Omental fat pad (tissue), 4 donors: ENCODE data around the gene FBXO41. TPM values are rescaled to one million over a fixed set of nuclear protein-coding genes. Genes with fewer than 3 reads are reported as not detected.

Source experiments
- ATAC-seq: fragments of 150-250 bp; one replicate; pipeline ENCODE4 v1.9.1; 2016; ENCODE audit warnings: mild to moderate bottlenecking, moderate library complexity; ENCODE audit not compliant: low FRiP score
- DNase-seq: peaks from one replicate; pipeline ENCODE4 v3.0.0-alpha.2; 2019; ENCODE audit warnings: low spot score
- CTCF ChIP-seq, 3 donors: fragments of 450-650 bp; IDR thresholded peaks; one replicate each; pipeline ENCODE4 v1.5.1; 2016 to 2017; ENCODE audit warnings: antibody characterized with exemption in 3 of 3, mild to moderate bottlenecking in 3 of 3, moderate library complexity in 2 of 3
- total RNA-seq, 4 donors: library from RNA; depleted of rRNA; stranded (reverse); fragments of >200 nt; gene quantifications; one replicate each; pipeline ENCODE4 v1.1.0, GENCODE V29; 2016

Gene FBXO41
- total RNA-seq, 4 donors from 2014 or later: 1.1 to 3.1 (median 2.0) TPM

- TF ChIP-seq CTCF (IDR thresholded peaks at IDR 0.05): no peak
- DNase-seq: no peak
- ATAC-seq: no peak
Measured at GRCh38 chr2:73279852-73280251, 4.4 kb downstream of the FBXO41 start.

- DNase-seq (no peak), ATAC-seq (no peak)
Measured at GRCh38 chr2:73272270-73272669, 12.0 kb downstream of the FBXO41 start.

GRCh38 chr2:73269686-73270465 lies 14.4 kb downstream of the FBXO41 start:
- DNase-seq (no peak), ATAC-seq (no peak)
- TF ChIP-seq CTCF (IDR thresholded peaks at IDR 0.05): no peak

More at GRCh38 chr2:73272270-73272669, 12.0 kb downstream of the FBXO41 start:
- no peak for TF ChIP-seq CTCF (IDR thresholded peaks at IDR 0.05)

- ATAC-seq (peak; percentile 13), DNase-seq (no peak)
- no peak for TF ChIP-seq CTCF (IDR thresholded peaks at IDR 0.05)
Measured at GRCh38 chr2:73268830-73269685, 15.2 kb downstream of the FBXO41 start.

GRCh38 chr2:73268366-73268829 lies 15.9 kb downstream of the FBXO41 start:
- ATAC-seq (no peak), DNase-seq (no peak)
- no peak for TF ChIP-seq CTCF (IDR thresholded peaks at IDR 0.05)

GRCh38 chr2:73267008-73267407 lies 17.3 kb downstream of the FBXO41 start:
- no peak for ATAC-seq
- no peak for DNase-seq
- TF ChIP-seq CTCF (IDR thresholded peaks at IDR 0.05): no peak
